Mucosa of descending colon (tissue), 3 donors: ENCODE measurements around the gene GPR162. TPM values are rescaled to one million over a fixed set of nuclear protein-coding genes. Genes with fewer than 3 reads are reported as not detected.

ENCODE experiments used
- ATAC-seq: fragments of 200-7000 bp; cut with Tn5 transposase; one replicate; pipeline ENCODE4 v1.9.1; 2020; ENCODE audit warnings: mild to moderate bottlenecking, moderate library complexity
- DNase-seq, 3 donors: peaks; one replicate each; pipeline ENCODE4 v3.0.0-alpha.2; 2020
- H3K36me3 ChIP-seq: fragments of 200-600 bp; one replicate; pipeline ENCODE4 v1.8.0; 2021; ENCODE audit warnings: low read depth, mild to moderate bottlenecking
- H3K4me1 ChIP-seq: fragments of 200-600 bp; one replicate; pipeline ENCODE4 v1.8.0; 2021; ENCODE audit warnings: low read depth, mild to moderate bottlenecking
- H3K4me3 ChIP-seq: fragments of 200-600 bp; one replicate; pipeline ENCODE4 v1.8.0; 2021; ENCODE audit warnings: mild to moderate bottlenecking
- H3K9me3 ChIP-seq: fragments of 200-600 bp; one replicate; pipeline ENCODE4 v1.8.0; 2021; ENCODE audit warnings: mild to moderate bottlenecking
- intact Hi-C, 2 donors: fragments of 100-400 bp; cut with DNase I in 1 of 2; cut with micrococcal nuclease in 1 of 2; formaldehyde crosslinking; loops; one replicate each; pipeline versions ENCODE4 v1.11.0 to v1.11.1; 2022; cut with DNase I, micrococcal nuclease
- long read RNA-seq, 2 donors: library from polyadenylated mRNA; unstranded; transcript quantifications; one replicate each; pipeline ENCODE4 v2.0.0, GENCODE V29; 2019 to 2021
- total RNA-seq, 3 donors: library from RNA; stranded (reverse); fragmentation: NEBNext Ultra II Directional in 2 of 3; extraction: Animal tissue kit (Norgen Biotek cat#: 25700) in 2 of 3; gene quantifications; one replicate each; pipeline versions ENCODE4 v1.2.1 to v1.2.4, GENCODE V29; 2021 to 2023
- TF ChIP-seq, protein P1 (sequence below): fragments of 200-600 bp; IDR thresholded peaks from one replicate; pipeline ENCODE4 v1.8.0; 2022; ENCODE audit warnings: antibody characterized with exemption, mild to moderate bottlenecking
- donor health status: DM: no; HTN: no; CAD: no; lungs with moderate emphysema.
- donor health status: DM: no; HTN: no; CAD: no.
- donor health status: DM: no; HTN: yes; CAD: no.

The GPR162 gene
- total RNA-seq, result 10 to 100 TPM in 1 of 3 donors, 1 to 10 TPM in 2; 1.7 to 18.6 (median 3.1) TPM
- long read RNA-seq, donor 1, transcript GPR162-201 (5 exons, 2,768 nt), result major isoform, 11 of 28 reads
- long read RNA-seq, donor 1, transcript GPR162-203 (5 exons, 1,610 nt), result minor isoform, 6 of 28 reads
- long read RNA-seq, donor 1, partial matches to known transcripts, result 7 of 28 reads
- long read RNA-seq, donor 1, other reads (novel, unspliced or antisense), result 4 of 28 reads
- long read RNA-seq, donor 2, result 0 reads

GRCh38 chr12:6821591-6822425 is at the start of gene GPR162:
Gene GPR162, plus strand, starts transcription at chr12:6821821. Its CDS starts 2,078 bp downstream, at chr12:6823899.
- no peaks in the 10 kb centered on the region for H3K4me1 ChIP-seq
- DNase-seq (peak; percentile 33 to 60 (median 53)), ATAC-seq (peak; percentile 28)
- intact Hi-C loops, result loop anchor here in 1 of 2 donors (10.0 kb wide), 1 partner anchor 87 kb away; no protein-coding TSS in a partner anchor
- no peaks in the 10 kb centered on the region for H3K9me3 ChIP-seq
- H3K4me3 ChIP-seq, result no peak within 1 kb of the TSS
- TF ChIP-seq, protein P1, sequence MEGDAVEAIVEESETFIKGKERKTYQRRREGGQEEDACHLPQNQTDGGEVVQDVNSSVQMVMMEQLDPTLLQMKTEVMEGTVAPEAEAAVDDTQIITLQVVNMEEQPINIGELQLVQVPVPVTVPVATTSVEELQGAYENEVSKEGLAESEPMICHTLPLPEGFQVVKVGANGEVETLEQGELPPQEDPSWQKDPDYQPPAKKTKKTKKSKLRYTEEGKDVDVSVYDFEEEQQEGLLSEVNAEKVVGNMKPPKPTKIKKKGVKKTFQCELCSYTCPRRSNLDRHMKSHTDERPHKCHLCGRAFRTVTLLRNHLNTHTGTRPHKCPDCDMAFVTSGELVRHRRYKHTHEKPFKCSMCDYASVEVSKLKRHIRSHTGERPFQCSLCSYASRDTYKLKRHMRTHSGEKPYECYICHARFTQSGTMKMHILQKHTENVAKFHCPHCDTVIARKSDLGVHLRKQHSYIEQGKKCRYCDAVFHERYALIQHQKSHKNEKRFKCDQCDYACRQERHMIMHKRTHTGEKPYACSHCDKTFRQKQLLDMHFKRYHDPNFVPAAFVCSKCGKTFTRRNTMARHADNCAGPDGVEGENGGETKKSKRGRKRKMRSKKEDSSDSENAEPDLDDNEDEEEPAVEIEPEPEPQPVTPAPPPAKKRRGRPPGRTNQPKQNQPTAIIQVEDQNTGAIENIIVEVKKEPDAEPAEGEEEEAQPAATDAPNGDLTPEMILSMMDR, result no peak
- no peaks in the 10 kb centered on the region for H3K36me3 ChIP-seq

- H3K4me1 ChIP-seq, result peaks cover 25% of the 10 kb centered on the region
- no peaks in the 10 kb centered on the region for H3K36me3 ChIP-seq
- intact Hi-C loops, result no loop called here
- TF ChIP-seq, protein P1, result no peak
- DNase-seq (peak in 1 of 3 donors; percentile 70), ATAC-seq (peak; percentile 4)
- no peaks in the 10 kb centered on the region for H3K9me3 ChIP-seq
- H3K4me3 ChIP-seq, result no peak within 1 kb of the TSS
Observed at GRCh38 chr12:6772331-6772695, 49.3 kb upstream of the GPR162 start, which contains the start of gene LAG3. Gene LAG3, plus strand, starts transcription at chr12:6772520. Its CDS starts 333 bp downstream, at chr12:6772853.

- Histone ChIP-seq H3K36me3 (no peaks in the 10 kb centered on the region), H3K4me3 (no peak overlapping the region), H3K4me1 (peaks cover 20% of the 10 kb centered on the region), H3K9me3 (no peaks in the 10 kb centered on the region)
- no peak for ATAC-seq
- intact Hi-C loops, result no loop called here
- TF ChIP-seq, protein P1, result no peak
- no peak for DNase-seq
Observed at GRCh38 chr12:6772726-6773589, 48.7 kb upstream of the GPR162 start.

- peaks cover 18% of the 10 kb centered on the region for H3K4me1 ChIP-seq
- H3K36me3 ChIP-seq, result no peaks in the 10 kb centered on the region
- H3K9me3 ChIP-seq, result no peaks in the 10 kb centered on the region
- intact Hi-C loops, result no loop called here
- ATAC-seq (peak; percentile 51), DNase-seq (peak in 1 of 3 donors; percentile 66)
- no peak overlapping the region for H3K4me3 ChIP-seq
- TF ChIP-seq, protein P1, result no peak
Observed at GRCh38 chr12:6773590-6774351, 47.9 kb upstream of the GPR162 start.
